Right lobe of liver (tissue), 6 donors: ENCODE results near the gene ISCA2. TPM values are rescaled to one million over a fixed set of nuclear protein-coding genes. Genes with fewer than 3 reads are reported as not detected.

Experiments used
- ATAC-seq, 4 donors: fragments of 200-7000 bp; cut with Tn5 transposase; one replicate each; pipeline ENCODE4 v1.9.1; 2020; ENCODE audit warnings: mild to moderate bottlenecking in 4 of 4, moderate library complexity in 4 of 4
- DNase-seq, 3 donors: peaks; one replicate each; pipeline ENCODE4 v3.0.0-alpha.2; 2020
- H3K27ac ChIP-seq, 3 donors: fragments of 200-600 bp; one replicate each; pipeline ENCODE4 v1.8.0; 2022
- H3K27me3 ChIP-seq, 2 donors: fragments of 200-600 bp; one replicate each; pipeline ENCODE4 v1.8.0; 2022
- H3K36me3 ChIP-seq, 4 donors: fragments of 200-600 bp; sonication (generic) in 1 of 4; one replicate each; pipeline versions ENCODE4 v1.5.1 to v1.8.0; 2017 to 2022; ENCODE audit warnings: control low read depth in 1 of 4
- H3K4me1 ChIP-seq, 4 donors: fragments of 200-600 bp; sonication (generic) in 1 of 4; one replicate each; pipeline versions ENCODE4 v1.5.1 to v1.8.0; 2017 to 2022; ENCODE audit warnings: control low read depth in 1 of 4
- H3K4me3 ChIP-seq, 3 donors: fragments of 200-600 bp; one replicate each; pipeline ENCODE4 v1.8.0; 2022
- H3K9me3 ChIP-seq, 4 donors: fragments of 200-600 bp; sonication (generic) in 1 of 4; one replicate each; pipeline versions ENCODE4 v1.5.1 to v1.8.0; 2017 to 2022; ENCODE audit warnings: control low read depth in 1 of 4
- CTCF ChIP-seq, 4 donors: fragments of 200-600 bp in 3 of 4; fragments of 450-650 bp in 1 of 4; IDR thresholded peaks; one replicate each; pipeline versions ENCODE4 v1.5.1 to v1.8.0; 2016 to 2022; ENCODE audit warnings: antibody characterized with exemption in 4 of 4, mild to moderate bottlenecking in 2 of 4
- POLR2A ChIP-seq: fragments of 450-650 bp; IDR thresholded peaks from one replicate; pipeline ENCODE4 v1.6.1; 2017; ENCODE audit warnings: antibody characterized with exemption, mild to moderate bottlenecking
- WGBS: methylation state at CpG from one replicate; pipeline ENCODE4 v1.1.6; 2018; ENCODE audit warnings: low coverage, low lambda C conversion rate; ENCODE audit not compliant: insufficient coverage; ENCODE audit errors: missing lambda C conversion rate; 5-methylcytosine and 5-hydroxymethylcytosine counted together
- intact Hi-C, 2 donors: fragments of 100-400 bp; cut with DNase I; formaldehyde crosslinking; loops; one replicate each; pipeline versions ENCODE4 v1.11.2 to v1.14.1; 2022
- total RNA-seq, 6 experiments: library from RNA; depleted of rRNA in 2 of 6; stranded (reverse); fragments of >200 nt in 2 of 6; fragmentation: NEBNext Ultra II Directional in 3 of 6; extraction: Animal tissue kit (Norgen Biotek cat#: 25700) in 3 of 6; gene quantifications; one replicate each; pipeline versions ENCODE4 v1.1.0 to v1.2.4, GENCODE V29; 2016 to 2023
- donor health status: DM: no; HTN: yes; CAD: no.
- donor health status: DM: no; HTN: no; CAD: no.
- donor health status: DM: no; HTN: no; CAD: no.
- donor health status: DM: no; HTN: yes; CAD: no.
- donor health status: DM: no; HTN: yes; CAD: no.

The ISCA2 gene
- total RNA-seq, 6 experiments from 2014 or later, result 7.8 to 16.3 (median 11.4) TPM

DNA sequence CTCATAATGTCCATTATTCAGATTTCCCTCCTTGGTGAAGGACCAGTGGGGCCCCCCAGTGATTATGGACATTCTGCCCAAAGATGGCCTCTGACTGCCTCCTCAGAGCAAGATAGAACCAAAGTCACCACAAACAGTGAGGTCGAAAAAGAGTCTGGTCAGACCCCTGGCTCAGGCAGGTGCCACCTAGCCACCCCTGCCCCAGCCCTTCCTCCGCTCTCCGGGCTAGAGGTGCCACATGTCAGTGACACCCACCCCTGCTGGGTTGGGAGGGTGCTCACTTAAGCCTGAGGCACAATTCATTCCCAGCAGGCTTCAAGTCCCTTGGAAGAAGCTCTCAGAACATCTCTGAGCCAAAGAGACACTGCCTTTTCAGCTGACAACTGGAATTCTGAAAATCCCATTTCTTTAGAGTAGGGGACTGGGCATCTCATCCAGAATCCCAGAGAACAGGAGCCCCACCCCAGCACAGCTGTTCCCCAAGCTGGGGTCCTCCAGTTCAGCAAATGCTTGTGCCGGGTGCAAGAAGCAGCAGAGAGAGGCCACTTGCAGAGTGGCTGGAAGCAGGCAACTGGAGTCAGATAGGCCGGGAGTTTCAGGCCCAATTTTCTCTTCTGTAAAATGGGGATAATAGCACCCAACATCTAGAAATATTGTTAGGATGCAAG, 50.3 kb downstream of the ISCA2 start:
- H3K27ac ChIP-seq, result no peak overlapping the region
- no peak for TF ChIP-seq CTCF (IDR thresholded peaks at IDR 0.05)
- no peak for TF ChIP-seq POLR2A
- ATAC-seq (no peak), DNase-seq (peak in 1 of 3 donors; percentile 37)
- WGBS, result 88% methylated on average over 1 of the region's 5 CpGs
- no peaks in the 10 kb centered on the region for H3K4me1 ChIP-seq
- H3K27me3 ChIP-seq, result no peaks in the 10 kb centered on the region
- no peaks in the 10 kb centered on the region for H3K36me3 ChIP-seq
- H3K9me3 ChIP-seq, result no peaks in the 10 kb centered on the region
- intact Hi-C loops, result no loop called here
- H3K4me3 ChIP-seq, result no peak overlapping the region

GRCh38 chr14:74545386-74545785, 51.8 kb downstream of the ISCA2 start:
- WGBS, result 100% methylated on average over 1 of the region's 4 CpGs
- intact Hi-C loops, result no loop called here
- no peaks in the 10 kb centered on the region for H3K27me3 ChIP-seq
- H3K36me3 ChIP-seq, result no peaks in the 10 kb centered on the region
- ATAC-seq, result no peak
- TF ChIP-seq CTCF (IDR thresholded peaks at IDR 0.05) (no peak), POLR2A (no peak)
- no peaks in the 10 kb centered on the region for H3K9me3 ChIP-seq
- H3K27ac ChIP-seq, result no peak overlapping the region
- H3K4me3 ChIP-seq, result no peak overlapping the region
- no peaks in the 10 kb centered on the region for H3K4me1 ChIP-seq
- peak in 1 of 3 donors; percentile 37 for DNase-seq

GRCh38 chr14:74546416-74546815, 52.9 kb downstream of the ISCA2 start:
- WGBS, result 61% methylated on average over 7 of the region's 11 CpGs
- intact Hi-C loops, result no loop called here
- H3K9me3 ChIP-seq, result no peaks in the 10 kb centered on the region
- DNase-seq (peak in 1 of 3 donors; percentile 38), ATAC-seq (no peak)
- H3K36me3 ChIP-seq, result no peaks in the 10 kb centered on the region
- no peak overlapping the region for H3K4me3 ChIP-seq
- H3K4me1 ChIP-seq, result no peaks in the 10 kb centered on the region
- no peak for TF ChIP-seq CTCF (IDR thresholded peaks at IDR 0.05)
- no peak for TF ChIP-seq POLR2A
- no peak overlapping the region for H3K27ac ChIP-seq
- H3K27me3 ChIP-seq, result no peaks in the 10 kb centered on the region

Other genes with a start within 250 kb of the ISCA2 start
- gene ABCD4, start 190.8 kb upstream of the ISCA2 start, total RNA-seq, result 10 to 100 TPM; 20.3 to 39.3 (median 32.2) TPM
- gene VRTN, start 145.3 kb upstream of the ISCA2 start, total RNA-seq, result not detected
- not detected for gene SYNDIG1L, start 67.6 kb upstream of the ISCA2 start, total RNA-seq
- gene NPC2, start 460 bp upstream of the ISCA2 start, total RNA-seq, result 100 to 1,000 TPM in 3 of 6 experiments, 10 to 100 TPM in 3; 49.4 to 203 (median 98.0) TPM
- gene LTBP2, start 118.5 kb downstream of the ISCA2 start, total RNA-seq, result 1 to 10 TPM in 3 of 6 experiments, under 1 TPM in 3; 0.46 to 3.5 (median 1.7) TPM
- gene AREL1, start 219.3 kb downstream of the ISCA2 start, total RNA-seq, result 10 to 100 TPM; 12.7 to 17.9 (median 15.9) TPM
- 10 to 100 TPM; 19.4 to 25.7 (median 22.5) TPM for gene FCF1, start 219.4 kb downstream of the ISCA2 start, total RNA-seq